Right lobe of liver (tissue), 4 donors: ENCODE results near the gene PLA2G4A.

Experiments used
- CTCF ChIP-seq, 4 donors: fragments of 200-600 bp in 3 of 4; fragments of 450-650 bp in 1 of 4; IDR thresholded peaks; one replicate each; pipeline versions ENCODE4 v1.5.1 to v1.8.0; 2016 to 2022; ENCODE audit warnings: antibody characterized with exemption in 4 of 4, mild to moderate bottlenecking in 2 of 4
- POLR2A ChIP-seq: fragments of 450-650 bp; IDR thresholded peaks from one replicate; pipeline ENCODE4 v1.6.1; 2017; ENCODE audit warnings: antibody characterized with exemption, mild to moderate bottlenecking
- donor health status: DM: no; HTN: no; CAD: no.
- donor health status: DM: no; HTN: no; CAD: no.
- donor health status: DM: no; HTN: yes; CAD: no.

GRCh38 chr1:187003353-187003752 is 174.6 kb downstream of the PLA2G4A start:
- TF ChIP-seq CTCF (IDR thresholded peaks at IDR 0.05) (no peak), POLR2A (no peak)
